Aorta (tissue), 5 donors: ENCODE measurements around the gene FSTL5. TPM values are rescaled to one million over a fixed set of nuclear protein-coding genes. Genes with fewer than 3 reads are reported as not detected.
A peak's percentile ranks its signal among the peaks of the same experiment; 100 is the strongest.

Source experiments
- ATAC-seq: fragments of 200-7000 bp; cut with Tn5 transposase; one replicate; pipeline ENCODE4 v1.9.1; 2022; ENCODE audit warnings: moderate library complexity; ENCODE audit not compliant: low FRiP score
- DNase-seq, 2 donors: peaks; one replicate each; pipeline ENCODE4 v3.0.0-alpha.2; 2020
- H3K27ac ChIP-seq, 2 donors: one replicate each; pipeline ENCODE4 v1.5.1; 2013; ENCODE audit warnings: low read length in 2 of 2, mild to moderate bottlenecking in 2 of 2, moderate library complexity in 2 of 2, control low read depth in 1 of 2, inconsistent platforms in 1 of 2, low read depth in 1 of 2
- H3K27me3 ChIP-seq, 2 donors: one replicate each; pipeline ENCODE4 v1.6.1; 2013; ENCODE audit warnings: control low read depth in 1 of 2, low read length in 1 of 2, mild to moderate bottlenecking in 1 of 2, moderate library complexity in 1 of 2; ENCODE audit not compliant: insufficient read depth in 2 of 2, control insufficient read depth in 1 of 2
- H3K36me3 ChIP-seq, 2 donors: one replicate each; pipeline ENCODE4 v1.6.1; 2013; ENCODE audit warnings: control low read depth in 1 of 2, low read length in 1 of 2, mild to moderate bottlenecking in 1 of 2; ENCODE audit not compliant: insufficient read depth in 2 of 2, control insufficient read depth in 1 of 2
- H3K4me1 ChIP-seq, 2 donors: one replicate each; pipeline ENCODE4 v1.6.1; 2013; ENCODE audit warnings: low read length in 2 of 2, control low read depth in 1 of 2, mild to moderate bottlenecking in 1 of 2, moderate library complexity in 1 of 2; ENCODE audit not compliant: insufficient read depth in 2 of 2, control insufficient read depth in 1 of 2
- H3K4me3 ChIP-seq, 2 donors: one replicate each; pipeline ENCODE4 v1.5.1; 2013; ENCODE audit warnings: low read length in 2 of 2, control low read depth in 1 of 2, mild to moderate bottlenecking in 1 of 2
- H3K9me3 ChIP-seq: one replicate; pipeline ENCODE4 v1.6.1; 2013; ENCODE audit warnings: mild to moderate bottlenecking, low read length; ENCODE audit not compliant: control insufficient read depth
- WGBS, 2 donors: extraction: QIAGEN DNeasy Blood & Tissue Kit; methylation state at CpG; one replicate each; pipeline ENCODE4 v1.1.7; 2013; 5-methylcytosine and 5-hydroxymethylcytosine counted together
- intact Hi-C, 2 donors: fragments of 100-400 bp; cut with DNase I; formaldehyde crosslinking; loops; one replicate each; pipeline versions ENCODE4 v1.14.2 to v1.15.0; 2022
- polyA plus RNA-seq, 2 donors: library from polyadenylated mRNA; stranded (reverse); fragments of 200-250 nt; gene quantifications; one replicate each; pipeline ENCODE4 v1.2.3, GENCODE V29; 2013
- total RNA-seq, 2 donors: library from RNA; stranded (reverse); fragmentation: NEBNext Ultra II Directional; extraction: Animal tissue kit (Norgen Biotek cat#: 25700); gene quantifications; one replicate each; pipeline ENCODE4 v1.2.1, GENCODE V29; 2021
- donor health status: healthy with polysubstance abuse.
- donor health status: Bipolar disorder and iron deficiency.
- donor health status: DM: no; HTN: no; CAD: no.
- donor health status: DM: no; HTN: no; CAD: no.
- donor health status: DM: yes; HTN: yes; CAD: no.

Gene FSTL5
- total and polyA plus RNA-seq, 4 donors = 0.45 TPM; not detected in 3

DNA sequence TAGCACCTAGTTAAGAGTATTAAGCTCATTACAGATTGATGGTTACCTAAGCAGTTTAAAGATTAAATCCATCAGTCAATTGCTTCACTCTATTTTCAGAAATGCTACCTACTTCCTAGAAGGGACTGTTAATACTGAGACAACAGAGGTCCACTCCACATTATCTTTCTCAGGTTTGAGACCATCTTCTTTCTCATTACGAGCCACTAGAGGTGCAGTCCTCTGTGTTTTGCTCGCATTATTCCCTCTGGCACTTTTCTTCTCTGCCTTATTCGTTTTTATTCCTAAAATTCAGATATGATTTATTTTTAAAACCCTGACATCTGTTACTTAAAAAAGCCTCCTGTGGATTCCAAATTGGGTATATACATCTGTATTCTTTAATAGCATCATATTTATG is 459.1 kb downstream of the FSTL5 start:
- no peaks in the 10 kb centered on the region for H3K27me3 ChIP-seq
- H3K4me3 ChIP-seq = no peak overlapping the region
- intact Hi-C loops = no loop called here
- WGBS, 2 donors = 14 to 17% methylated on average over 3 of the region's 3 CpGs
- no peaks in the 10 kb centered on the region for H3K4me1 ChIP-seq
- DNase-seq = no peak
- ATAC-seq = no peak
- H3K27ac ChIP-seq = no peak overlapping the region
- H3K9me3 ChIP-seq = no peaks in the 10 kb centered on the region
- H3K36me3 ChIP-seq = no peaks in the 10 kb centered on the region

DNA sequence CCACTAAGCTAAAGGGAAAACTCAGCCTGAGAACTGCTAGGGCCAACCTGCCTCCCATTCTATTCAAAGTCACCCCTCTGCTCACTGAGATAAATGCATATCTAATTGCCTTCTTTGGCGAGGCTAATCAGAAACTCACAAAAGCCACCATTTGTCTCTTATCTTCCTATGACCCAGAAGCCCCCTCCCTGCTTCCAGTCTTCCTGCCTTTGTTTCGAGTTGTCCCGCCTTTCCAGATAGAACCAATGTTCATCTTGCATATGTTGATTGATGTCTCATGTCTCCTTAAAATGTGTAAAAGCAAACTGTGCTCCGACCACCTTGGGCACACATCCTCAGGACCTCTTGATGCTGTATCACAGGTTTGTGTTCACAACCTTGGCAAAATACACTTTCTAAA is 459.8 kb downstream of the FSTL5 start:
- no peak for DNase-seq
- ATAC-seq = no peak
- Histone ChIP-seq H3K9me3 (no peaks in the 10 kb centered on the region), H3K27me3 (no peaks in the 10 kb centered on the region), H3K36me3 (no peaks in the 10 kb centered on the region), H3K27ac (no peak overlapping the region), H3K4me3 (no peak overlapping the region), H3K4me1 (no peaks in the 10 kb centered on the region)
- WGBS, 2 donors = 77 to 82% methylated on average over 4 of the region's 4 CpGs
- intact Hi-C loops = no loop called here

DNA sequence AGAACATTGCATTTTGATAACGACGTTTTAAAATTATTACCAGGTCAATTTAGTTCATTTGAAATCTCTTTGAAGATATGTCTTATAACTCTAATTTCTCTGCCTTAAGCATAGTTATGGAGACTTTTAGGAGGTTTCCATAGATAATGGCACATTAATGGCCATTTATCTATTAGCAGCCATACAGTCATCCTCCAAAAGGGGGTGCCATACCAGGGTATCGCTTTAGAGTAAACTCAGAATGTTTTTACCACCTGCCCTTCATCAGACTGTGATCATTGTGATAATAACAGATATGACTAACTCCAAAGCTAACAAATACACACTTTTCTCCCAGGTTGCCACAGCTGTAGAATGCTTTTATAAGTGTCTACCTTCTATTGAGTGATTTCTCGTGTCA is 461.5 kb downstream of the FSTL5 start:
- H3K9me3 ChIP-seq = no peaks in the 10 kb centered on the region
- no peak for ATAC-seq
- 77 to 83% methylated on average over 4 of the region's 4 CpGs for WGBS, 2 donors
- H3K27me3 ChIP-seq = no peaks in the 10 kb centered on the region
- no peak for DNase-seq
- H3K4me1 ChIP-seq = no peaks in the 10 kb centered on the region
- intact Hi-C loops = no loop called here
- no peaks in the 10 kb centered on the region for H3K36me3 ChIP-seq
- H3K27ac ChIP-seq = no peak overlapping the region
- no peak overlapping the region for H3K4me3 ChIP-seq

DNA sequence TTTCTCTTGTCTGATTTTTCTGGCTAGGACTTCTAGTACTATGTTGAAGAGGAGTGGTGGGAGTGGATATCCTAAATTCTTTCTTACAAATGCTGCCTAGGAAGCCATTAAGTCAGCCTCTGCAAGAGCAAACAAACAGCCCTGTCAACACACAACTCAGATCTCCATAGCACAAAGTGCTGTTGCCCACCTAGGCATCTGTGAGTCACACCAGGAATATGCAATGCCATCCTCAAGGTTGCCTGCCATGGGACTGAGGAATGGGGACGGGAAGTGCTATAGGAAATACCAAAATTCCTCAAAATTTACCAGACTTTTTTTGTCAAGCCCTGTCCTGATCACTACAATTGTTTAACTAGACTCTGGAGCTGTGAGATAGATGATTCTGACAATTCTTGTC is 466.9 kb downstream of the FSTL5 start:
- Histone ChIP-seq H3K27ac (no peak overlapping the region), H3K9me3 (peaks cover 1% of the 10 kb centered on the region), H3K4me3 (no peak overlapping the region), H3K4me1 (no peaks in the 10 kb centered on the region), H3K36me3 (no peaks in the 10 kb centered on the region), H3K27me3 (no peaks in the 10 kb centered on the region)
- WGBS, 2 donors = 52 to 55% methylated on average over 1 of the region's 1 CpG
- intact Hi-C loops = no loop called here
- ATAC-seq = no peak
- no peak for DNase-seq

DNA sequence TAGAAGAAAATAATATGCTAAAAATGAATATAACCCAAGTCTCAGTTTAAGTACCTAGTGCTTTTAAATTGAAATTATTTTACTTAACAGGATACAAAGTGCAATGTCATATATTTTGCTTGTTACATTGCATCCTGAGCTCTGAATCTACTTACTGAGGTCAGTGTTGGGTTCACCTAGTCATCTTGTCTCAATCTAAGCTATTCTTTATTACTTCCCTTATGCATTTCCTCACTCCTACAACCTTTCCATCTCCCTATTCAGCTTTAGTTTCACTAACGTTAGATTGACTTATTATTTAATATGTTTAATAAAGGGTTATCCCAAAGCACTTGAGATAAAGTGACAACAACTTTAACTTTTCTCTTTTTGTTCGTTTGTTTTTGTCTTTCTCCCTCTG is 483.7 kb downstream of the FSTL5 start:
- Histone ChIP-seq H3K4me1 (no peaks in the 10 kb centered on the region), H3K4me3 (no peak overlapping the region), H3K27me3 (no peaks in the 10 kb centered on the region), H3K27ac (no peak overlapping the region), H3K36me3 (no peaks in the 10 kb centered on the region), H3K9me3 (no peaks in the 10 kb centered on the region)
- ATAC-seq (no peak), DNase-seq (no peak)
- 6 to 14% methylated on average over 2 of the region's 2 CpGs for WGBS, 2 donors
- intact Hi-C loops = no loop called here

DNA sequence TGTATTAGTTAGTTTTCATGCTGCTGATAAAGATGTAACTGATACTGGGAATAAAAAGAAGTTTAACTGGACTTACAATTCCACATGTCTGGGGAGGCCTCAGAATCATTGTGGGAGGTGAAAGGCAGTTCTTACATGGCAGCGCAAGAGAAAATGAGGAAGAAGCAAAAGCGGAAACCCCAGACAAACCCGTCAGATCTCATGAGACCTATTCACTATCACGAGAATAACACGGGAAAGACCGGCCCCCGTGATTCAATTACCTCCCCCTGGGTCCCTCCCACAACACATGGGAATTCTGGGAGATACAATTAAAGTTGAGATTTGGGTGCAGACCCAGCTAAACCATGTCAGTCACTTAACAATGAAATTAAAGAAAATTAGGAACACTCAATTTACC is 499.1 kb downstream of the FSTL5 start:
- Histone ChIP-seq H3K4me3 (no peak overlapping the region), H3K36me3 (no peaks in the 10 kb centered on the region), H3K9me3 (no peaks in the 10 kb centered on the region), H3K27me3 (no peaks in the 10 kb centered on the region), H3K4me1 (no peaks in the 10 kb centered on the region), H3K27ac (no peak overlapping the region)
- ATAC-seq (no peak), DNase-seq (peak in 1 of 2 donors; percentile 34)
- intact Hi-C loops = no loop called here
- 91 to 94% methylated on average over 7 of the region's 7 CpGs for WGBS, 2 donors

DNA sequence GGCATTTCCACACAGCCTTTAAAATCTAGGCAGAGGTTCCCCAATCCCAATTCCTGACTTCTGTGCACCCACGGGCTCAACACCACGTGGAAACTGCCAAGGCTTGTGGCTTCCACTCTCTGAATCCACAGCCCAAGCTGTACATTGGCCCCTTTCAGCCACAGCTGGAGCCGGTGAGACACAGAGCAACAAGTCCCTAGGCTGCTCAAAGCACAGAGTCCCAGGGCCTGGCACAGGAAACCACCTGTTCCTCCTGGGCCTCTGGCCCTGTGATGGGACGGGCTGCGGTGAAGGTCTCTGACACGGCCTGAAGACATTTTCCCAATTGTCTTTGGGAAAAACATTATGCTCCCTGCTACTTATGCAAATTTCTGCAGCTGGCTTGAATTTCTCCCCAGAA is 500.0 kb downstream of the FSTL5 start:
- no peaks in the 10 kb centered on the region for H3K9me3 ChIP-seq
- intact Hi-C loops = no loop called here
- 91 to 94% methylated on average over 6 of the region's 6 CpGs for WGBS, 2 donors
- H3K27me3 ChIP-seq = no peaks in the 10 kb centered on the region
- H3K4me3 ChIP-seq = no peak overlapping the region
- DNase-seq (peak in 1 of 2 donors; percentile 34), ATAC-seq (no peak)
- no peak overlapping the region for H3K27ac ChIP-seq
- H3K4me1 ChIP-seq = no peaks in the 10 kb centered on the region
- H3K36me3 ChIP-seq = no peaks in the 10 kb centered on the region

DNA sequence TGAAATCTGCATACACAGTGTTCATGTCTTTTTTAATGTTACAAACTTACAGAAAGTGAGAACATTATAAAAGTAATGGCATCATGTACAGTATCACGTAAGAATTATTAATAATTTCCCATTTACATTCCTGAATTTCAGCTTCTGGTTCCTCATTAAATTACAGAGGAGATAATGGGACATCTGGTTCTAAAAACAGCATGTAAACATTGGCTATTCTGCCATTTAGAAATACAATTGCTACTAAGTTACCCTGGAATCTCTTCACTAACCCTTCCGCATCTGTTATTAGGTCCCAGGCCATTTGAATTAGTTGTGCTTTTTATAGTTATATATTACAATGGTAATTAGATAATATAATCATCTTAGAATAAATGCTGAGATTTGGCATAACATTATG is 505.1 kb downstream of the FSTL5 start:
- no peak for DNase-seq
- no peaks in the 10 kb centered on the region for H3K27me3 ChIP-seq
- no peak for ATAC-seq
- intact Hi-C loops = no loop called here
- H3K4me3 ChIP-seq = no peak overlapping the region
- no peaks in the 10 kb centered on the region for H3K36me3 ChIP-seq
- H3K9me3 ChIP-seq = no peaks in the 10 kb centered on the region
- 89 to 93% methylated on average over 2 of the region's 2 CpGs for WGBS, 2 donors
- H3K27ac ChIP-seq = no peak overlapping the region
- no peaks in the 10 kb centered on the region for H3K4me1 ChIP-seq

DNA sequence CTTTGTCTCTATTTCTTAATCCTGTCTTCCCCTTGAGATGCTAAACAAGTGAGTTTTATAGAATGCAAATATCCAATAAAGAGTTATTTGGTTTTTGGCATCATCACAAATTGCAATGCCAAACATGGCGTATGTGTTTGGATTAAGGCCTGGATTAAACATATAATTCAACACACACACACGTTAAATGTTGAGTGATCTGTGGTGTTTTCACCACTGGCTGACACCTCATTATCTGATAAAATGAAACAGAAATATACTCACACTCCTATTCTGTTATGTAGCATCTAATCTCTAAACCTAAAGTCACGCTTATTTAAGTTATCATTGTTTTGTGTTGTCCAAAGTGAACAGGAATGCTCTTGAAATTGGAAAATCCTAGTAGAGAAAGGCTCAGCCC is 506.2 kb downstream of the FSTL5 start:
- Histone ChIP-seq H3K4me1 (no peaks in the 10 kb centered on the region), H3K27me3 (no peaks in the 10 kb centered on the region), H3K4me3 (no peak overlapping the region), H3K9me3 (no peaks in the 10 kb centered on the region), H3K27ac (no peak overlapping the region), H3K36me3 (no peaks in the 10 kb centered on the region)
- 41 to 44% methylated on average over 3 of the region's 3 CpGs for WGBS, 2 donors
- ATAC-seq (no peak), DNase-seq (no peak)
- intact Hi-C loops = no loop called here
